H1 (cell line): ENCODE data around the gene AGPS. TPM values are rescaled to one million over a fixed set of nuclear protein-coding genes. Genes with fewer than 3 reads are reported as not detected.
"Not testable (repeated sequence)": the region's sequence is repeated elsewhere in the genome, so short reads cannot be mapped to it uniquely, and the experiment has no call there.

ENCODE experiments used
- CTCF ChIA-PET: fragments of 300-600 bp; sonication (Branson Sonifier 250); formaldehyde crosslinking; loops from one replicate; lab custom pipeline; 2021; ENCODE audit not compliant: partially characterized antibody; lab: Charles Lee
- POLR2A ChIA-PET: fragments of 300-600 bp; sonication (Branson Sonifier 250); formaldehyde crosslinking; loops from one replicate; lab custom pipeline; 2021; ENCODE audit warnings: inconsistent platforms; ENCODE audit not compliant: partially characterized antibody; lab: Charles Lee
- DNase-seq, 2 experiments: peaks; one replicate each; pipeline versions ENCODE4 v3.0.0 to v3.0.0-alpha.2; 2010 to 2022; ENCODE audit warnings: low spot score in 2 of 2, low read depth in 1 of 2, mixed read lengths in 1 of 2
- FAIRE-seq: peaks from 2 replicates; lab custom pipeline; 2011; peaks lifted over from hg19 to GRCh38; lab: Jason Lieb, UNC
- H2AFZ ChIP-seq: 2 replicates; pipeline ENCODE4 v1.8.1; 2012; ENCODE audit warnings: low read length, inconsistent platforms
- H2AK5ac ChIP-seq: 2 replicates; pipeline ENCODE4 v1.6.1; 2013; ENCODE audit warnings: low read depth, low read length
- H2BK120ac ChIP-seq: replicated peaks from 2 replicates; pipeline ENCODE3; 2013; ENCODE audit warnings: low read depth, low read length, inconsistent platforms
- H2BK12ac ChIP-seq: 2 replicates; pipeline ENCODE4 v1.6.1; 2013; ENCODE audit warnings: low read depth, low read length
- H2BK15ac ChIP-seq: 2 replicates; pipeline ENCODE4 v1.6.1; 2013; ENCODE audit warnings: low read length
- H2BK20ac ChIP-seq: 2 replicates; pipeline ENCODE4 v1.6.1; 2013; ENCODE audit warnings: low read length
- H2BK5ac ChIP-seq: 2 replicates; pipeline ENCODE4 v1.6.1; 2013; ENCODE audit warnings: low read depth, low read length
- H3K14ac ChIP-seq: 2 replicates; pipeline ENCODE4 v1.6.1; 2013; ENCODE audit warnings: inconsistent platforms; ENCODE audit not compliant: insufficient read length
- H3K18ac ChIP-seq: 2 replicates; pipeline ENCODE4 v1.6.1; 2013; ENCODE audit warnings: low read length; ENCODE audit errors: extremely low read depth
- H3K23ac ChIP-seq: 2 replicates; pipeline ENCODE4 v1.6.1; 2013; ENCODE audit warnings: inconsistent platforms; ENCODE audit not compliant: insufficient read length
- H3K23me2 ChIP-seq: 2 replicates; pipeline ENCODE4 v1.6.1; 2013; ENCODE audit warnings: low read depth, low read length
- H3K27ac ChIP-seq: 2 replicates; pipeline ENCODE4 v1.6.1; 2011; ENCODE audit warnings: low read depth, low read length, inconsistent platforms
- H3K27me3 ChIP-seq, 4 experiments: replicated peaks in 1 of 4; 1 replicate in 1 of 4; 2 replicates in 3 of 4; pipeline versions ENCODE4 v1.6.1 to v1.8.1; 2011 to 2013; ENCODE audit warnings: low read length in 3 of 4, mild to moderate bottlenecking in 3 of 4, inconsistent platforms in 2 of 4, mixed read lengths in 2 of 4, moderate library complexity in 1 of 4; ENCODE audit not compliant: control insufficient read depth in 3 of 4, insufficient read depth in 3 of 4; ENCODE audit errors: extremely low read depth in 1 of 4
- H3K36me3 ChIP-seq, 4 experiments: 2 replicates each; pipeline versions ENCODE4 v1.6.1 to v1.8.1; 2011 to 2013; ENCODE audit warnings: mild to moderate bottlenecking in 4 of 4, low read length in 3 of 4, moderate library complexity in 2 of 4, control low read depth in 1 of 4, inconsistent platforms in 1 of 4; ENCODE audit not compliant: insufficient read depth in 4 of 4, control insufficient read depth in 2 of 4
- H3K4ac ChIP-seq: replicated peaks from 2 replicates; pipeline ENCODE3; 2013; ENCODE audit warnings: low read length, low read depth, mixed read lengths, inconsistent platforms; ENCODE audit not compliant: insufficient read length
- H3K4me1 ChIP-seq, 4 experiments: replicated peaks in 1 of 4; 1 replicate in 1 of 4; 2 replicates in 3 of 4; pipeline versions ENCODE4 v1.6.1 to v1.8.1; 2011 to 2013; ENCODE audit warnings: low read length in 3 of 4, inconsistent platforms in 2 of 4, mixed read lengths in 1 of 4; ENCODE audit not compliant: insufficient read depth in 4 of 4, control insufficient read depth in 3 of 4
- H3K4me2 ChIP-seq, 2 experiments: 2 replicates each; pipeline versions ENCODE4 v1.6.1 to v1.8.1; 2011 to 2013; ENCODE audit warnings: low read depth in 2 of 2, low read length in 2 of 2, control low read depth in 1 of 2, inconsistent platforms in 1 of 2, mild to moderate bottlenecking in 1 of 2; ENCODE audit not compliant: insufficient read depth in 1 of 2
- H3K4me3 ChIP-seq, 4 experiments: fragments of 200-600, 300-600 bp in 1 of 4; sonication (generic), shearing (Covaris generic), sonication (Bioruptor Twin) in 1 of 4; 2 replicates each; pipeline versions ENCODE4 v1.5.1 to v1.8.1; 2011 to 2016; ENCODE audit warnings: low read length in 4 of 4, low read depth in 3 of 4, control low read depth in 2 of 4, inconsistent platforms in 2 of 4, mild to moderate bottlenecking in 2 of 4, mixed read lengths in 1 of 4, moderate library complexity in 1 of 4; ENCODE audit not compliant: insufficient read depth in 2 of 4; ENCODE audit errors: extremely low read depth in 1 of 4
- H3K56ac ChIP-seq: replicated peaks from 2 replicates; pipeline ENCODE3; 2013; ENCODE audit warnings: low read depth, mild to moderate bottlenecking, mixed read lengths, low read length, inconsistent platforms; ENCODE audit not compliant: insufficient read length
- H3K79me1 ChIP-seq: 2 replicates; pipeline ENCODE4 v1.6.1; 2013; ENCODE audit warnings: low read depth, low read length, control low read depth
- H3K79me2 ChIP-seq, 2 experiments: 2 replicates each; pipeline versions ENCODE4 v1.6.1 to v1.8.1; 2012 to 2013; ENCODE audit warnings: low read length in 2 of 2, mild to moderate bottlenecking in 2 of 2, inconsistent platforms in 1 of 2; ENCODE audit not compliant: insufficient read depth in 2 of 2, control insufficient read depth in 1 of 2
- H3K9ac ChIP-seq, 4 experiments: replicated peaks in 1 of 4; 1 replicate in 1 of 4; 2 replicates in 3 of 4; pipeline versions ENCODE4 v1.6.1 to v1.8.1; 2011 to 2013; ENCODE audit warnings: low read depth in 3 of 4, low read length in 3 of 4, control low read depth in 2 of 4, mild to moderate bottlenecking in 2 of 4, moderate library complexity in 2 of 4, inconsistent platforms in 1 of 4; ENCODE audit errors: extremely low read depth in 1 of 4
- H3K9me3 ChIP-seq, 2 experiments: 2 replicates each; pipeline versions ENCODE4 v1.6.1 to v1.8.1; 2012 to 2013; ENCODE audit warnings: mild to moderate bottlenecking in 2 of 2, moderate library complexity in 2 of 2, control low read depth in 1 of 2, inconsistent platforms in 1 of 2, low read depth in 1 of 2, low read length in 1 of 2, mixed read lengths in 1 of 2; ENCODE audit not compliant: insufficient read depth in 2 of 2
- H4K20me1 ChIP-seq, 2 experiments: replicated peaks in 1 of 2; 2 replicates each; pipeline versions ENCODE3 to v1.8.1; 2011 to 2013; ENCODE audit warnings: inconsistent platforms in 2 of 2, low read length in 2 of 2, mild to moderate bottlenecking in 1 of 2; ENCODE audit not compliant: insufficient read depth in 2 of 2, control insufficient read depth in 1 of 2
- H4K5ac ChIP-seq: 2 replicates; pipeline ENCODE4 v1.6.1; 2013; ENCODE audit warnings: low read length, low read depth, mixed read lengths, inconsistent platforms; ENCODE audit not compliant: insufficient read length
- H4K8ac ChIP-seq: 2 replicates; pipeline ENCODE4 v1.8.0; 2013; ENCODE audit warnings: mild to moderate bottlenecking, moderate library complexity, low read length, inconsistent platforms; ENCODE audit not compliant: insufficient read depth; ENCODE audit errors: extremely low read depth
- H4K91ac ChIP-seq: replicated peaks from 2 replicates; pipeline ENCODE3; 2013; ENCODE audit warnings: low read length, mixed read lengths, inconsistent platforms; ENCODE audit not compliant: insufficient read length
- CEBPB ChIP-seq: IDR thresholded peaks from 2 replicates; pipeline ENCODE4 v1.6.1; 2012; ENCODE audit warnings: low read depth, low read length
- EP300 ChIP-seq, 2 experiments: IDR thresholded peaks; 1 replicate in 1 of 2; 2 replicates in 1 of 2; pipeline ENCODE4 v1.6.1; 2011 to 2012; ENCODE audit warnings: low read depth in 2 of 2, low read length in 2 of 2, mild to moderate bottlenecking in 2 of 2, borderline replicate concordance in 1 of 2, inconsistent platforms in 1 of 2, moderate library complexity in 1 of 2
- HDAC2 ChIP-seq, 2 experiments: fragments of 300-600 bp in 1 of 2; sonication (generic) in 1 of 2; IDR thresholded peaks; 2 replicates each; pipeline ENCODE4 v1.6.1; 2011 to 2012; ENCODE audit warnings: low read depth in 2 of 2, low read length in 2 of 2, mild to moderate bottlenecking in 2 of 2, moderate library complexity in 2 of 2, borderline replicate concordance in 1 of 2, inconsistent platforms in 1 of 2
- JUN ChIP-seq: IDR thresholded peaks from 2 replicates; pipeline ENCODE4 v1.6.1; 2011; ENCODE audit warnings: low read depth, mild to moderate bottlenecking, improper control_type of control experiment, low read length
- KDM5A ChIP-seq: fragments of 200-600 bp; IDR thresholded peaks from 2 replicates; pipeline ENCODE4 v1.7.1; 2012; ENCODE audit warnings: mild to moderate bottlenecking, low read length, inconsistent platforms, mixed read lengths
- NRF1 ChIP-seq: IDR thresholded peaks from 2 replicates; pipeline ENCODE4 v1.6.1; 2011; ENCODE audit warnings: mild to moderate bottlenecking, low read depth, low read length, improper control_type of control experiment
- SP1 ChIP-seq: IDR thresholded peaks from 2 replicates; pipeline ENCODE4 v1.6.1; 2011; ENCODE audit warnings: low read depth, low read length
- WGBS, 2 experiments: shearing (Covaris generic) in 1 of 2; methylation state at CpG; one replicate each; pipeline versions ENCODE4 v1.1.6 to v1.1.7; 2013 to 2015; ENCODE audit warnings: low lambda C conversion rate in 2 of 2, mixed read lengths in 2 of 2, inconsistent platforms in 1 of 2, low coverage in 1 of 2, missing lambda C conversion rate in 1 of 2; ENCODE audit not compliant: insufficient replicate concordance in 2 of 2, insufficient coverage in 1 of 2, insufficient read length in 1 of 2; ENCODE audit errors: extremely low coverage in 1 of 2, missing lambda C conversion rate in 1 of 2; 5-methylcytosine and 5-hydroxymethylcytosine counted together
- polyA plus RNA-seq, 7 experiments: library from polyadenylated mRNA; depleted of rRNA in 3 of 7; stranded (reverse) in 5 of 7; unstranded in 2 of 7; fragments of >200 nt in 5 of 7; fragments of 200-250 nt in 2 of 7; gene quantifications; 1 replicate in 5 of 7; 2 replicates in 1 of 7; 4 replicates in 1 of 7; pipeline versions ENCODE4 v1.2.1 to v1.2.3, GENCODE V29; 2011 to 2013; ENCODE audit warnings: missing spikeins in 2 of 7, mixed read lengths in 2 of 7
- total RNA-seq: library from RNA; stranded (reverse); fragmentation: NEBNext Ultra II Directional; extraction: Animal tissue kit (Norgen Biotek cat#: 25700); gene quantifications from 2 replicates; pipeline ENCODE4 v1.2.1, GENCODE V29; 2021
- TF ChIP-seq, protein P1 (sequence below), 3 experiments: IDR thresholded peaks; 1 replicate in 2 of 3; 2 replicates in 1 of 3; pipeline versions ENCODE4 v1.5.1 to v1.6.1; 2011; ENCODE audit warnings: low read length in 3 of 3, mild to moderate bottlenecking in 3 of 3, inconsistent platforms in 2 of 3, low read depth in 1 of 3, moderate library complexity in 1 of 3; ENCODE audit not compliant: insufficient read depth in 1 of 3; ENCODE audit errors: control extremely low read depth in 1 of 3

The AGPS gene
- total and polyA plus RNA-seq, 2 of the 8 experiments (the other 6 are each of a cell fraction or from before 2014, with no cell fraction given) = 7.3 to 57.8 TPM

DNA sequence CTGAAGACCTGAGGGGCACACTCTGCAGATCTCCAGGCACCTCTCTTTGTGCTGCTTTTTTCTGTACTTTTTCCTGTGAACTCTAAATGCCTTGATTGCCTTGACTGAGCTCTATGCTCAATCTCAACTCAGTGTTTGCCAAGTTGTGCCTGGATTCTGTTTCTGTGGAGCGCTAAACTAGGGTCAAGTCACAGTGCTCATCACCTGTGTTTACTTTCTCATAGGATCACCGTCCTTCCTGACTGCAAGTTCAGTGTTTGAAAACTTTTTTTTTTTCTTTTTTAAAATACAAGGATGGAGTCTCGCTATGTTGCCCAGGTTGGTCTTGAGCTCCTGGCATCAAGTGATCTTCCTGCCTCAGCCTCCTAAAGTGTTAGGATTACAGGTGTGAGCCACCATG lies 62.6 kb downstream of the AGPS start (continued):
- TF ChIP-seq HDAC2 (IDR thresholded peaks at IDR 0.05; ENCODE audit: borderline replicate concordance in 1 of 2, low read depth in 2 of 2, low read length in 2 of 2) = no peak
- no peak for TF ChIP-seq NRF1
- TF ChIP-seq EP300 (IDR thresholded peaks at IDR 0.05; ENCODE audit: borderline replicate concordance in 1 of 2, low read depth in 2 of 2, low read length in 2 of 2) = no peak
- TF ChIP-seq CEBPB = no peak
- no peak for TF ChIP-seq KDM5A
- no peak for TF ChIP-seq SP1
- no peak for TF ChIP-seq JUN
- TF ChIP-seq, protein P1, sequence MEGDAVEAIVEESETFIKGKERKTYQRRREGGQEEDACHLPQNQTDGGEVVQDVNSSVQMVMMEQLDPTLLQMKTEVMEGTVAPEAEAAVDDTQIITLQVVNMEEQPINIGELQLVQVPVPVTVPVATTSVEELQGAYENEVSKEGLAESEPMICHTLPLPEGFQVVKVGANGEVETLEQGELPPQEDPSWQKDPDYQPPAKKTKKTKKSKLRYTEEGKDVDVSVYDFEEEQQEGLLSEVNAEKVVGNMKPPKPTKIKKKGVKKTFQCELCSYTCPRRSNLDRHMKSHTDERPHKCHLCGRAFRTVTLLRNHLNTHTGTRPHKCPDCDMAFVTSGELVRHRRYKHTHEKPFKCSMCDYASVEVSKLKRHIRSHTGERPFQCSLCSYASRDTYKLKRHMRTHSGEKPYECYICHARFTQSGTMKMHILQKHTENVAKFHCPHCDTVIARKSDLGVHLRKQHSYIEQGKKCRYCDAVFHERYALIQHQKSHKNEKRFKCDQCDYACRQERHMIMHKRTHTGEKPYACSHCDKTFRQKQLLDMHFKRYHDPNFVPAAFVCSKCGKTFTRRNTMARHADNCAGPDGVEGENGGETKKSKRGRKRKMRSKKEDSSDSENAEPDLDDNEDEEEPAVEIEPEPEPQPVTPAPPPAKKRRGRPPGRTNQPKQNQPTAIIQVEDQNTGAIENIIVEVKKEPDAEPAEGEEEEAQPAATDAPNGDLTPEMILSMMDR (IDR thresholded peaks at IDR 0.05; ENCODE audit: control extremely low read depth in 1 of 3, insufficient read depth in 1 of 3, low read depth in 1 of 3, low read length in 3 of 3) = no peak

DNA sequence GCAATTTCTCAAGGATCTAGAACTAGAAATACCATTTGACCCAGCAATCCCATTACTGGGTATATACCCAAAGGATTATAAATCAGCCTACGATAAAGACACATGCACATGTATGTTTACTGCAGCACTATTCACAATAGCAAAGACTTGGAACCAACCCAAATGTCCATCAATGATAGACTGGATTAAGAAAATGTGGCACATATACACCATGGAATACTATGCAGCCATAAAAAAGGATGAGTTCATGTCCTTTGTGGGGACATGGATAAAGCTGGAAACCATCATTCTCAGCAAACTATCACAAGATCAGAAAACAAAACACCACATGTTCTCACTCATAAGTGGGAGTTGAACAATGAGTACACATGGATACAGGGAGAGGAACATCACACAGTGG lies 67.2 kb downstream of the AGPS start:
- H4K91ac ChIP-seq, CTCF ChIA-PET, H3K18ac ChIP-seq, H3K4ac ChIP-seq, H3K36me3 ChIP-seq, H3K4me2 ChIP-seq, H3K4me3 ChIP-seq, H3K4me1 ChIP-seq, H2BK20ac ChIP-seq, H3K79me1 ChIP-seq, H3K23ac ChIP-seq, H2BK15ac ChIP-seq, H2BK5ac ChIP-seq, H3K14ac ChIP-seq, H3K79me2 ChIP-seq, H4K5ac ChIP-seq, H3K9ac ChIP-seq, H4K20me1 ChIP-seq, H2AFZ ChIP-seq, H4K8ac ChIP-seq, H3K27ac ChIP-seq, DNase-seq, H3K56ac ChIP-seq, H3K27me3 ChIP-seq, H2BK120ac ChIP-seq, H3K9me3 ChIP-seq, POLR2A ChIA-PET, FAIRE-seq, H2BK12ac ChIP-seq, H2AK5ac ChIP-seq, H3K23me2 ChIP-seq: not testable (repeated sequence)
- WGBS, 2 experiments = 79% methylated on average over 1 of the region's 1 CpG; no CpG with 5 or more reads in 1 of the 2 experiments
